ENCODE measurements around the gene ATRIP. TPM values are rescaled to one million over a fixed set of nuclear protein-coding genes. Genes with fewer than 3 reads are reported as not detected.

Gene ATRIP
- total and polyA plus RNA-seq, 2 of the 8 experiments (the other 6 are each of a cell fraction or from before 2014, with no cell fraction given): 18.5 to 20.2 TPM

- TF ChIP-seq SP1 (IDR thresholded peaks at IDR 0.05; ENCODE audit: low read depth, low read length) (no peak), TCF12 (IDR thresholded peaks at IDR 0.05; ENCODE audit: low read depth, low read length) (no peak), ZNF274 (IDR thresholded peaks at IDR 0.05; ENCODE audit: borderline replicate concordance, extremely low read depth, low read length) (no peak), KDM1A (IDR thresholded peaks at IDR 0.05; ENCODE audit: borderline replicate concordance, low read length) (no peak), SAP30 (IDR thresholded peaks at IDR 0.05; ENCODE audit: insufficient read depth, insufficient replicate concordance, low read length) (no peak), CEBPB (IDR thresholded peaks at IDR 0.05; ENCODE audit: low read depth, low read length) (no peak), SP2 (IDR thresholded peaks at IDR 0.05; ENCODE audit: low read length) (no peak), MAFK (IDR thresholded peaks at IDR 0.05; ENCODE audit: low read depth, low read length) (no peak)
These were observed 17.2 kb downstream of the ATRIP start (continued) for GRCh38 chr3:48463703-48464102.

All from H1 (cell line).